Lung (tissue), 12 donors: ENCODE measurements around the gene PTK6. TPM values are rescaled to one million over a fixed set of nuclear protein-coding genes. Genes with fewer than 3 reads are reported as not detected.

Experiments
- ATAC-seq: fragments of 200-7000 bp; cut with Tn5 transposase; one replicate; pipeline ENCODE4 v1.9.1; 2020; ENCODE audit warnings: moderate number of reproducible peaks; ENCODE audit not compliant: insufficient read depth, low FRiP score
- DNase-seq, 3 donors: peaks; one replicate each; pipeline ENCODE4 v3.0.0-alpha.2; 2013 to 2017
- H3K27ac ChIP-seq, 2 donors: one replicate each; pipeline ENCODE4 v1.5.1; 2013; ENCODE audit warnings: mild to moderate bottlenecking in 2 of 2, moderate library complexity in 2 of 2, control low read depth in 1 of 2, inconsistent platforms in 1 of 2, low read depth in 1 of 2, low read length in 1 of 2
- H3K27me3 ChIP-seq, 3 donors: one replicate each; pipeline ENCODE4 v1.5.1; 2013; ENCODE audit warnings: low read length in 2 of 3; ENCODE audit not compliant: control insufficient read depth in 3 of 3, insufficient read depth in 3 of 3
- H3K36me3 ChIP-seq, 4 donors: one replicate each; pipeline ENCODE4 v1.5.1; 2013; ENCODE audit warnings: low read length in 4 of 4, mild to moderate bottlenecking in 1 of 4, moderate library complexity in 1 of 4; ENCODE audit not compliant: control insufficient read depth in 4 of 4, insufficient read depth in 4 of 4
- H3K4me1 ChIP-seq, 5 donors: one replicate each; pipeline ENCODE4 v1.5.1; 2013; ENCODE audit warnings: low read length in 5 of 5, mild to moderate bottlenecking in 2 of 5, moderate library complexity in 1 of 5; ENCODE audit not compliant: control insufficient read depth in 5 of 5, insufficient read depth in 5 of 5
- H3K4me3 ChIP-seq: one replicate; pipeline ENCODE4 v1.5.1; 2013; ENCODE audit warnings: mild to moderate bottlenecking, control low read depth, moderate library complexity
- H3K9ac ChIP-seq, 2 donors: one replicate each; pipeline ENCODE4 v1.5.1; 2013; ENCODE audit warnings: low read length in 2 of 2, control low read depth in 1 of 2; ENCODE audit not compliant: insufficient read depth in 1 of 2
- H3K9me3 ChIP-seq, 4 donors: one replicate each; pipeline ENCODE4 v1.5.1; 2013; ENCODE audit warnings: low read length in 3 of 4, mild to moderate bottlenecking in 1 of 4, moderate library complexity in 1 of 4; ENCODE audit not compliant: control insufficient read depth in 4 of 4, insufficient read depth in 3 of 4
- CTCF ChIP-seq: IDR thresholded peaks from 2 replicates; pipeline ENCODE4 v1.5.1; 2012; ENCODE audit warnings: mild to moderate bottlenecking; ENCODE audit errors: control extremely low read depth, extremely low read depth
- WGBS, 2 donors: extraction: QIAGEN DNeasy Blood & Tissue Kit; methylation state at CpG; one replicate each; pipeline ENCODE4 v1.1.7; 2013; 5-methylcytosine and 5-hydroxymethylcytosine counted together
- polyA plus RNA-seq, 2 donors: library from polyadenylated mRNA; stranded (reverse); fragments of 200-250 nt; gene quantifications; one replicate each; pipeline ENCODE4 v1.2.1, GENCODE V29; 2013
- total RNA-seq, 2 donors: library from RNA; depleted of rRNA in 1 of 2; stranded (reverse); fragments of >200 nt in 1 of 2; gene quantifications; one replicate each; pipeline ENCODE4 v1.2.1, GENCODE V29; 2014 to 2021
- donor health status: control.
- donor health status: control.
- donor health status: Bipolar disorder and iron deficiency.
- donor health status: healthy.
- donor health status: DM: yes; HTN: yes; CAD: no.

Gene PTK6
- total and polyA plus RNA-seq, 4 donors: 0.34 to 5.1 (median 3.7) TPM

GRCh38 chr20:63478346-63479302 is 58.6 kb downstream of the PTK6 start:
- Histone ChIP-seq H3K9me3 (peaks cover 0 to 13% (median 0%) of the 10 kb centered on the region in 4 donors), H3K4me3 (no peak overlapping the region), H3K36me3 (no peaks in the 10 kb centered on the region), H3K9ac (no peak overlapping the region), H3K27me3 (peaks cover 14 to 50% (median 27%) of the 10 kb centered on the region in 3 donors), H3K4me1 (peaks cover 0 to 5% (median 0%) of the 10 kb centered on the region in 5 donors), H3K27ac (no peak overlapping the region)
- TF ChIP-seq CTCF: no peak
- DNase-seq: no peak
- no peak for ATAC-seq
- 84 to 89% methylated on average over 34 of the region's 34 CpGs for WGBS, 2 donors

Other genes with a start within 250 kb of the PTK6 start
- under 1 TPM in 1 of 2 donors, not detected in 1; 0.06 TPM for gene COL20A1, start 244.2 kb downstream of the PTK6 start, total RNA-seq
- gene COL20A1, start 244.2 kb downstream of the PTK6 start, polyA plus RNA-seq: under 1 TPM in 1 of 2 donors, not detected in 1; 0.09 TPM
- 1 to 10 TPM in 1 of 2 donors, under 1 TPM in 1; 0.85 to 1.1 TPM for gene CHRNA4, start 176.0 kb downstream of the PTK6 start, total RNA-seq
- under 1 TPM; 0.01 to 0.06 TPM for gene CHRNA4, start 176.0 kb downstream of the PTK6 start, polyA plus RNA-seq
- 1 to 10 TPM in 1 of 2 donors, under 1 TPM in 1; 0.28 to 6.8 TPM for gene KCNQ2, start 64.7 kb downstream of the PTK6 start, total RNA-seq
- gene KCNQ2, start 64.7 kb downstream of the PTK6 start, polyA plus RNA-seq: under 1 TPM in 1 of 2 donors, not detected in 1; 0.18 TPM
- 1 to 10 TPM; 1.3 to 1.9 TPM for gene EEF1A2, start 38.3 kb downstream of the PTK6 start, total RNA-seq
- under 1 TPM; 0.47 to 0.73 TPM for gene EEF1A2, start 38.3 kb downstream of the PTK6 start, polyA plus RNA-seq
- 100 to 1,000 TPM in 1 of 2 donors, 10 to 100 TPM in 1; 36.9 to 545 TPM for gene PPDPF, start 16.6 kb downstream of the PTK6 start, total RNA-seq
- 100 to 1,000 TPM; 409 to 540 TPM for gene PPDPF, start 16.6 kb downstream of the PTK6 start, polyA plus RNA-seq
- gene SRMS, start 10.4 kb upstream of the PTK6 start, total RNA-seq: not detected
- under 1 TPM in 1 of 2 donors, not detected in 1; 0.06 TPM for gene SRMS, start 10.4 kb upstream of the PTK6 start, polyA plus RNA-seq
- gene FNDC11, start 16.8 kb upstream of the PTK6 start, total RNA-seq: 1 to 10 TPM; 2.6 to 3.2 TPM
- 1 to 10 TPM; 1.0 to 2.0 TPM for gene FNDC11, start 16.8 kb upstream of the PTK6 start, polyA plus RNA-seq
- 10 to 100 TPM; 24.4 to 47.2 TPM for gene HELZ2, start 36.9 kb upstream of the PTK6 start, total RNA-seq
- gene HELZ2, start 36.9 kb upstream of the PTK6 start, polyA plus RNA-seq: 10 to 100 TPM in 1 of 2 donors, 1 to 10 TPM in 1; 9.0 to 26.4 TPM
- gene GMEB2, start 89.7 kb upstream of the PTK6 start, total RNA-seq: 10 to 100 TPM in 1 of 2 donors, 1 to 10 TPM in 1; 7.6 to 12.9 TPM
- gene GMEB2, start 89.7 kb upstream of the PTK6 start, polyA plus RNA-seq: 10 to 100 TPM in 1 of 2 donors, 1 to 10 TPM in 1; 9.0 to 11.6 TPM
- gene STMN3, start 116.0 kb upstream of the PTK6 start, total RNA-seq: 10 to 100 TPM; 15.8 to 18.2 TPM
- 10 to 100 TPM; 13.6 to 20.9 TPM for gene STMN3, start 116.0 kb upstream of the PTK6 start, polyA plus RNA-seq
- 10 to 100 TPM; 19.7 to 45.8 TPM for gene RTEL1, start 120.9 kb upstream of the PTK6 start, total RNA-seq
- 10 to 100 TPM; 12.4 to 15.6 TPM for gene RTEL1, start 120.9 kb upstream of the PTK6 start, polyA plus RNA-seq
- 10 to 100 TPM in 1 of 2 donors, 1 to 10 TPM in 1; 1.6 to 19.8 TPM for gene TNFRSF6B, start 159.3 kb upstream of the PTK6 start, total RNA-seq
- gene TNFRSF6B, start 159.3 kb upstream of the PTK6 start, polyA plus RNA-seq: 100 to 1,000 TPM in 1 of 2 donors, 10 to 100 TPM in 1; 45.5 to 195 TPM
- gene ARFRP1, start 170.6 kb upstream of the PTK6 start, total RNA-seq: 10 to 100 TPM; 29.8 to 56.0 TPM
- 10 to 100 TPM; 43.9 to 50.8 TPM for gene ARFRP1, start 170.6 kb upstream of the PTK6 start, polyA plus RNA-seq
- gene ZGPAT, start 170.7 kb upstream of the PTK6 start, total RNA-seq: 10 to 100 TPM; 18.3 to 32.9 TPM
- gene ZGPAT, start 170.7 kb upstream of the PTK6 start, polyA plus RNA-seq: 10 to 100 TPM; 34.5 to 45.0 TPM
- 1 to 10 TPM; 6.2 to 9.0 TPM for gene LIME1, start 199.3 kb upstream of the PTK6 start, total RNA-seq
- gene LIME1, start 199.3 kb upstream of the PTK6 start, polyA plus RNA-seq: 10 to 100 TPM; 11.3 to 19.9 TPM
- 100 to 1,000 TPM in 1 of 2 donors, 10 to 100 TPM in 1; 18.8 to 121 TPM for gene SLC2A4RG, start 202.4 kb upstream of the PTK6 start, total RNA-seq
- gene SLC2A4RG, start 202.4 kb upstream of the PTK6 start, polyA plus RNA-seq: 10 to 100 TPM; 41.6 to 81.1 TPM